Activated CD4-positive, CD25-positive, alpha-beta regulatory T cell treated with anti-CD3 and anti-CD28 coated beads, Interleukin-2, amount 50 U/mL, for 16 hours (primary cell): Measurements from ENCODE around the gene MAD1L1.

Experiments
- DNase-seq: peaks from one replicate; pipeline ENCODE4 v3.0.0-alpha.2; 2020; ENCODE audit warnings: low read depth, low spot score

The MAD1L1 gene

GRCh38 chr7:2016761-2017480 is 215.8 kb downstream of the MAD1L1 start:
- no peak for DNase-seq

DNA sequence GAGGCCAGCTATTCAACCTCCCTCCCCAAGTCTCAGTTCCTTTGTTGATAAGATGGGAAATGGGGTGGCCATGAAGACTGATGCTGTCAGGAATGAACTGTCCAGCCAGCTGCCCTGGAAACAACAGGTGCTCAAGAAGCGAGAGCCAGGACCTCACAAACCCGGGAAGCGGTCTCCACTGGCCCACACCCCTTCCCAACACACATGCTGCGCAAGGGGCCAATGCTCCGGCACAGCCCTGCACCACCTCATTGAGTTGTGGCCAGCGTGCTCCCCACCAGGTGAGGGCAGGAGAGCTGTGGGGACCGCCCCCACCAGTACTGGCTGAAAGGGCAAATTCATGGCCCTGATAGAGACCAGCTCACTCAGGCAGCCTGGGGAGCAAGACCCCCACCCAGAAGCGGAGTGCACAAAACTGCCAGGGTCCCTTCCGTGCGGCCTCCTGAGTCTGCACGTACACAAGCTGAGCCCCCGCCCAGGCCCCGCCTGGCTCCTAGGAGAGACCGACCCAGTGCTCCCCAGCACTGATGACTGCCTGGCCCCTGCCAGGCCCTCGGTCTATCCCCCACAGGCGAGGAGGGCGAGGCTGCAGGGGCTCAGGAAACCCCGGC is 216.6 kb downstream of the MAD1L1 start:
- DNase-seq = no peak

DNA sequence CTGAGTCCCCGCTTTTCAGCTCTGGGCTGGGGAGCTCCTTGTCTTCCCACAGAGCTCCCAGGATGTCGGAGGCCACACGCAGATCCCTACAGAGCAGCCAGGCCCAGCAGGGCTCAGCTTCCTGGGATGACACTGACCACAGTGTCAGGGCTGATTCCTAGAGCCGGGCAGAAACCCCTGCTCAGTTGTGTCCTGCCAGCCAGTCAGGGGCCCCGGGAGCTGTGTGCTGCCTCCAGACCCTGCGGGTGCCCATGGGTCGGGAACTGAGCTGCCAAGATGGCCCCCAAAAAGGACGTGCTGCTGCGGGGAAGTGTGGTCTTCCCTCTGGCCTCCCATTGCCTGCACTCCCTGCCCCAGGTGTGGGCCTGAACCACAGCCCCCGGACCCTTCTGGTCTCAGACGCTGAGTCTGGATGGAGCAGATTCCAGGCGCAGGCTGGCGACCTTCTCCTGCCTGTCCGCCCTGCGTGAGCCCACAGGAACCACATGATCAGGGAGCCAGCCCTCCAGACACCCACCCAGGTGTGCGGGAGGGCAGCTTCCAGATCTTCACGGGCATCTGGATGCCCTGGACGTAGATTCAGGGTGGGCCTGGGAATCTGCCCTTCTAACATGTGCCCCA is 217.4 kb downstream of the MAD1L1 start:
- DNase-seq = no peak

DNA sequence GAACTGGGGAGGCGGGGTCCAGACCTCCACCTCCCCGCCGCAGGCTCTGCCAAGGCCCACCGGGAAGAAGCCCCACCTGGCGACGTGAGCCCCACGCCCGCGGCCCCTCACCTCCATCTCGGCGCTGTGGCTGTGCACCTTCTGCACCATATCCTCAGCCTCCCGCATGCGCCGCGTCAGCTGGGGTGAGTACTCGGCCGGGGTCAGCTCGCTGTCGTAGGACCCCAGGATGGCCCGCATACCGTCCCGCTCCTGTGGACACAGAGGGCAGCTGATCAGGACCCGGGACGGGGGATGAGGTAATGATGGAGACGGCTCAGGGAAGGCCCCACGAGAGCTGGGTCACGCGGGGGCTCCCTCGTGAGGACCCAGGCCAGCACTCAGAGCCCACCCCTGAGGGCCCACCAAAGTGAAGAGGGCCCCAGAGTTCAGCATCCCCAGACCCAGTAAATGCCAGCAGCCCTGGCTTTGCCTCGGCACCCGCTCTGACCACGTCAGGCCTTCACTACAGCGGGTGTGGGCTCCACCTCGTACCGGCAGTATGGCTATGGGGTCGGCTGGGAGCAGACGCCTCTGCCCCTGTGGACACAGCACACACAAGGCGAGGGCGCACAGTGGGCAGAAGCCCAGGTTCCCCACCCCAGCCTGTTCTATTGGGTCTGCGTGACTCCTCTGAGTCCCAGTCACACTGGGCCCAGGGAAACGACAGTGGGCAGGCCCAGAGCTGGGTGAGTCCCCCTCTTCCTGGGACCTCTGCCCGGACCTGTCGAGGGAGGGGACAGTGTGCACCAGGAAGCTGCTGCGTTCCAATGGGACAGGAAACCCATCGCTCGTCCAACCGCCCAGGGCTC is 218.1 kb downstream of the MAD1L1 start:
- no peak for DNase-seq

GRCh38 chr7:2013381-2014311 is 219.1 kb downstream of the MAD1L1 start:
- no peak for DNase-seq

- DNase-seq = no peak
Measured at GRCh38 chr7:2012981-2013380, 219.8 kb downstream of the MAD1L1 start.

GRCh38 chr7:2012044-2012900 is 220.5 kb downstream of the MAD1L1 start:
- DNase-seq = no peak

DNA sequence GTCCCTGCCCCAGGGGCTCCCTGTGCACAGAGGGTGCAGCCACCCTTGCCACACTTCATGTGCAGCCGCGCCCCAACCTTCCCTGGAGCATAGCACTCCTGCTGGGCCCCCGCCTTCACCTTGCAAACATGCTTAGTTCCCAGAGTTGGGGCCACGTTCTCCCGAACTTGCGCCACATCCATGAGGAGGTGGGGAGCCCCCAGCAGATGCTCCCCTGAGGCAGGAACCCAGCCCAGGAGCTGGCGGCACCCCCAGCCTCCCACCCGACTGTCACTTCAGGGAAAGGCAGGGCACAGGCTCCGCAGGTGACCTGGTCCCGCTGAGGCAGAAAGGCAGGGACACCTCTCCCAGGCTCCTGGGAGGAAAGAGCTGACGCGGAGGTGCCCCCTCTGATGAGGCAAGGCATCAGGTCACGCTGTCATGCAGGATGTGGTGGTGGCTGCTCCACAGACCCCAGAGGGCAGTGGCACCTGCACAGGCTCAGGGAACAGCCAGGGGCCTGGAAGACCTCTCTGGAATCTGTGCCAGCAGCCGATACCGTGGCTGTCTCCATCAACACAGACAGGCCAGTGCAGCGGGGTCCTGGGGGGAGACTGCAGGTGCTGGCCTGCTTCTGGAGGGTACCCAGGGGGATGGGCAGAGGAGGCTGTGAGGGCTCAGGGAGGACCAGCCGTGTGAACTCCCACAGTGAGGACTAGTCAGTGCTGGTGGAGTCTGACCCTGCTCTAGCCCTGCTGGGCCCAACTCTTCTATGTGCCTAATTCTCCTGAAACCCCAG is 221.3 kb downstream of the MAD1L1 start:
- DNase-seq = no peak

DNA sequence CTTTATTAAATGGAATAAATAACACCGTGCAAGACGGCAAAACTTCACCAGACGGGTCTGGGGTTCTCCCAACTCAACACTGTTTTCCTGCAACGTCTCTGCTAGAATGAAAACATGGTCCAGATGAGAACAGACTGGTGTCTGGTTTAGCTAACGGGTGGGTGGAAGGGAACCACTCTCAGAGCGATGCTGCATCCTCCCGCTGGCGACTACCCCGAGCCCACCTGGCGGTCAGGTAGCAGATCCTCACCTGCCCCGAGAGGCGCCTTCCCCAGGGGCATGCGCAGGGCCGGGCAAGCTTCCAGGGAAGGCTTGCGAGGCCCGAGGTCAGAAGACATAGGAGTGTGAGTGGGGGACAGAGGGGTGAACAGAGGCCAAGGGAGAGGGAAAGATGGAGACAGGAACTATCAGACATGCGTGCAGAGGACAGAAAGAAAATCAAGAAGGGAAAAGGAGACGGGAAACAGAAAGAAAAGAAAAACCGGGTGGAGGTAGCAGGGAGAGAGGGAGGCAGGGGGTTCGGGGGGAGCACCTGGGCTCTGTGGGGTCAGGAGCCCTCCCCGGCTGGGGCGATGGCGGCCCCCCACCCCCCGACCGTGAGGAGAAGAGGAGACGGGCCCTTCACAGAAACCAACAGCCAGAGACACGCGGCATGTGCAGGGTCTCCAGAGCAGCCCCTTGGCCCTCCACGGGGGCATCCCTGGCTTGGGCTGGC is 222.0 kb downstream of the MAD1L1 start:
- DNase-seq = no peak

DNA sequence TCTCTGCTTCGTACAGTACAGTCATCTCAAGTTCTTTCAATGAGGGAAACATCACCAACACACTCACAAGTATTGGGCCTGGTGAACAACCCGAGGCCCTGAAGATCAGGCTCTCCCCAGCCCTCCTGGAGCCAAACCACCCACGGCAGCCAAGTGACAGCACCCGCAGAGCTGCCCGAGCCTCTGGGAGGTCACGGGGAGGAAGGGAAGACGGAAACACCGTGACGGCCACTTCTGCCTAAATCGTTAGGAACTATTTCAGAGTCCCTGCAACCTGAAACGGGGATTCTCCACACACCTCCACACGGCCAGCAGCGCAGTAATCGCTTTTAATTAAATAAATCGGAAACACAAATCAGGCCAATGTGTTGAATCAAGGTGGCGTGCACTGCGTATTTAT is 222.6 kb downstream of the MAD1L1 start:
- DNase-seq = no peak

- DNase-seq = no peak
Measured at GRCh38 chr7:2009541-2010001, 223.2 kb downstream of the MAD1L1 start.

DNA sequence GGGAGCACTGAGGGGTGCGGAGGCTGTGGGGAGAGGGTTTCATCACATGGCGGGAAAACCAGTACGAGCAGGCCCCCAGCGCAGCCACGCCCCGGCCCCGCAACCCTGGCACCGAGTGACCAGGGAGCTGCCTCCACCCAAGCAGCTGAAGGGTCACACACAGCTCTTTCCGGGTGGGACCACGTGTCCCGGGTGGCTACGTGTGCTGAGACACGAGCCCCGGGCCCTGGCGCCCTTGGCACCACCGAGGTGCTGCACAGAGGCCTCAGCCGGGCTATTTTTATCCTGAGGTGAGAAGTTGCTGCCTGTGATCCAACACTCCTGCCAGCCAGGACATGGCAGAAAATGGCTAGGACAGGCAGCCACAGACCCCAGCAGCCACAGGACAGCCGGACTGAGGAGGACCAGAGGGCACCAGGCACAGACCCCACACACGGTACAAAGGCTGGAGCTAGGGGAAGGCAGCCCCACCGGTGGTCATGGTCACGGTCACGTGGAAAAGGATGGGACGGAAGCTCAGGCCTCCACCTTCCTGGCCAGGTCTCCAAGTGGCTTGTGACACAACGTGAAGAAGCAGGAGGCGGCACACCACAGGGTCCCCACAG is 223.7 kb downstream of the MAD1L1 start:
- no peak for DNase-seq

- DNase-seq = no peak
Measured at GRCh38 chr7:2008101-2008935, 224.4 kb downstream of the MAD1L1 start.

- no peak for DNase-seq
Measured at GRCh38 chr7:2007551-2007950, 225.2 kb downstream of the MAD1L1 start.

GRCh38 chr7:2006921-2007381 is 225.8 kb downstream of the MAD1L1 start:
- DNase-seq = no peak

GRCh38 chr7:2006231-2006771 is 226.4 kb downstream of the MAD1L1 start:
- no peak for DNase-seq

GRCh38 chr7:2005786-2006185 is 227.0 kb downstream of the MAD1L1 start:
- no peak for DNase-seq
